GM18909 (cell line): ENCODE measurements around the gene LPAR3.

Experiments
- ATAC-seq: cut with Tn5 transposase; IDR thresholded peaks from one replicate; pipeline ENCODE4 v1.9.1; 2021; ENCODE audit warnings: mild to moderate bottlenecking; ENCODE audit not compliant: unreplicated experiment, poor library complexity

The LPAR3 gene

GRCh38 chr1:84861516-84861915, 31.5 kb downstream of the LPAR3 start:
- no peak for ATAC-seq

- no peak for ATAC-seq
Measured at GRCh38 chr1:84859866-84860265, 33.1 kb downstream of the LPAR3 start.

GRCh38 chr1:84857906-84858305, 35.1 kb downstream of the LPAR3 start:
- no peak for ATAC-seq

GRCh38 chr1:84856726-84857270, 36.2 kb downstream of the LPAR3 start:
- no peak for ATAC-seq

- no peak for ATAC-seq
Measured at GRCh38 chr1:84855691-84856630, 37.0 kb downstream of the LPAR3 start.

- ATAC-seq = no peak
Measured at GRCh38 chr1:84855168-84855567, 37.8 kb downstream of the LPAR3 start.

GRCh38 chr1:84853741-84854721, 39.0 kb downstream of the LPAR3 start:
- ATAC-seq = peak; percentile 97

GRCh38 chr1:84851839-84852238, 41.2 kb downstream of the LPAR3 start:
- ATAC-seq = no peak

GRCh38 chr1:84849357-84849975, 43.5 kb downstream of the LPAR3 start:
- ATAC-seq = no peak

GRCh38 chr1:84847253-84848250, 45.5 kb downstream of the LPAR3 start:
- ATAC-seq = peak; percentile 57

- no peak for ATAC-seq
Measured at GRCh38 chr1:84846387-84846786, 46.6 kb downstream of the LPAR3 start.

- no peak for ATAC-seq
Measured at GRCh38 chr1:84845357-84845756, 47.6 kb downstream of the LPAR3 start.

GRCh38 chr1:84844094-84844493, 48.9 kb downstream of the LPAR3 start:
- ATAC-seq = no peak

- ATAC-seq = no peak
Measured at GRCh38 chr1:84842748-84843231, 50.2 kb downstream of the LPAR3 start.

- no peak for ATAC-seq
Measured at GRCh38 chr1:84841971-84842370, 51.0 kb downstream of the LPAR3 start.

- no peak for ATAC-seq
Measured at GRCh38 chr1:84840346-84840745, 52.7 kb downstream of the LPAR3 start.

- no peak for ATAC-seq
Measured at GRCh38 chr1:84839544-84839943, 53.5 kb downstream of the LPAR3 start.

GRCh38 chr1:84836145-84836544, 56.9 kb downstream of the LPAR3 start:
- ATAC-seq = no peak

- no peak for ATAC-seq
Measured at GRCh38 chr1:84835169-84835568, 57.8 kb downstream of the LPAR3 start.
